Neural crest cell (in vitro differentiated cells): Measurements from ENCODE around the gene HSD3B7. TPM values are rescaled to one million over a fixed set of nuclear protein-coding genes. Genes with fewer than 3 reads are reported as not detected.
A peak's percentile ranks its signal among the peaks of the same experiment; 100 is the strongest.
"Not testable (repeated sequence)": the region's sequence is repeated elsewhere in the genome, so short reads cannot be mapped to it uniquely, and the experiment has no call there.

ENCODE experiments used
- DNase-seq: peaks from one replicate; pipeline ENCODE4 v3.0.0; 2021; ENCODE audit warnings: low read depth, mixed read lengths, low spot score
- H3K27ac Mint-ChIP-seq: one replicate; pipeline ENCODE4 v1.8.0; 2021; ENCODE audit warnings: mild to moderate bottlenecking, mixed read lengths; ENCODE audit not compliant: unreplicated experiment
- H3K27me3 Mint-ChIP-seq: 2 replicates; pipeline ENCODE4 v1.8.0; 2021; ENCODE audit warnings: low read depth, mild to moderate bottlenecking, mixed read lengths
- H3K36me3 Mint-ChIP-seq: 2 replicates; pipeline ENCODE4 v1.8.0; 2021; ENCODE audit warnings: low read depth, mild to moderate bottlenecking, mixed read lengths
- H3K4me1 Mint-ChIP-seq: 2 replicates; pipeline ENCODE4 v1.8.0; 2021; ENCODE audit warnings: mixed read lengths
- H3K4me3 Mint-ChIP-seq: one replicate; pipeline ENCODE4 v1.8.0; 2021; ENCODE audit warnings: mild to moderate bottlenecking, mixed read lengths
- H3K9me3 Mint-ChIP-seq: 2 replicates; pipeline ENCODE4 v1.8.0; 2021; ENCODE audit warnings: mixed read lengths
- total RNA-seq: library from RNA; stranded (reverse); gene quantifications from 2 replicates; pipeline ENCODE4 v1.2.1, GENCODE V29; 2021
- TF ChIP-seq, protein P1 (sequence below): fragments of 200-600 bp; sonication (generic); conservative IDR thresholded peaks from 2 replicates; pipeline ENCODE4 v1.5.0; 2021; ENCODE audit warnings: antibody characterized with exemption, mild to moderate bottlenecking

The HSD3B7 gene
- total RNA-seq, 1 donor from 2014 or later: 1.9 TPM

DNA sequence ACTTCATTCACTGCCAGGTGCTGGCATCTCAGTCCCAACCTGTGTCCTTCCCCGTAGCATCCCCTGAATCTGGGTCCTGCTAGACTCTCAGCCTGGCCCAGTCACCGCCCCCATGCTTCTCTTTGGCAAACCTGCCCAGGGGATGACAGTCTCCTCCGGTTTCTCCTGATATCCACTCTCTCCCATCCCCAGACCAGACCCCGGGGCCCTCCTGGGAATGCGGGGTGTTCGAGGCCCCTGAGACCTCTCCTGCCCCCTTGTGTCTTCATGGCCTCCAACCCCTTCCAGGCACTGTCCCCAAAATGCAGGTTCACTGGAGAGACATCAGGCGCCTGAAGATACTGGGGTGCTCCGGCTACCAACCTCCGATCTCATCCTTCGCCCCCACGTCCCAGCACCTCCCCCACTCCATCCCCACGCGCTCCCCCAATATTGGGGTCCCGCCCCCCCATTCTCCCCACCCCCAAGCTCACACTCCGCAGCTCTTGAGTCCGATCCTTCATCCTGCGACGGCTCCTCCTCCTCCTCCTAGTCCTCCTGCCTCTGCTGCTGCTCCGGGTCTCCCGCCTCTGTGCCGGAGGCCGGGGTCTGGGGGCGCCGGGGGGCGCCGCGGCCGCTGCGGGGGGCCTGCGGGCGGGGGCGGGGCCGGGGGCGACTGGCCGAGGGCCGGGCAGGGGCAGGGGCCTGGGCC, 25.0 kb downstream of the HSD3B7 start:
- Mint-ChIP-seq H3K4me3 (peak overlapping the region; percentile 80), H3K27ac (no peak overlapping the region), H3K4me1 (peaks cover 18% of the 10 kb centered on the region), H3K27me3 (peaks cover 33% of the 10 kb centered on the region), H3K9me3 (no peaks in the 10 kb centered on the region), H3K36me3 (no peaks in the 10 kb centered on the region)
- TF ChIP-seq, protein P1, sequence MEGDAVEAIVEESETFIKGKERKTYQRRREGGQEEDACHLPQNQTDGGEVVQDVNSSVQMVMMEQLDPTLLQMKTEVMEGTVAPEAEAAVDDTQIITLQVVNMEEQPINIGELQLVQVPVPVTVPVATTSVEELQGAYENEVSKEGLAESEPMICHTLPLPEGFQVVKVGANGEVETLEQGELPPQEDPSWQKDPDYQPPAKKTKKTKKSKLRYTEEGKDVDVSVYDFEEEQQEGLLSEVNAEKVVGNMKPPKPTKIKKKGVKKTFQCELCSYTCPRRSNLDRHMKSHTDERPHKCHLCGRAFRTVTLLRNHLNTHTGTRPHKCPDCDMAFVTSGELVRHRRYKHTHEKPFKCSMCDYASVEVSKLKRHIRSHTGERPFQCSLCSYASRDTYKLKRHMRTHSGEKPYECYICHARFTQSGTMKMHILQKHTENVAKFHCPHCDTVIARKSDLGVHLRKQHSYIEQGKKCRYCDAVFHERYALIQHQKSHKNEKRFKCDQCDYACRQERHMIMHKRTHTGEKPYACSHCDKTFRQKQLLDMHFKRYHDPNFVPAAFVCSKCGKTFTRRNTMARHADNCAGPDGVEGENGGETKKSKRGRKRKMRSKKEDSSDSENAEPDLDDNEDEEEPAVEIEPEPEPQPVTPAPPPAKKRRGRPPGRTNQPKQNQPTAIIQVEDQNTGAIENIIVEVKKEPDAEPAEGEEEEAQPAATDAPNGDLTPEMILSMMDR: no peak
- DNase-seq: no peak

DNA sequence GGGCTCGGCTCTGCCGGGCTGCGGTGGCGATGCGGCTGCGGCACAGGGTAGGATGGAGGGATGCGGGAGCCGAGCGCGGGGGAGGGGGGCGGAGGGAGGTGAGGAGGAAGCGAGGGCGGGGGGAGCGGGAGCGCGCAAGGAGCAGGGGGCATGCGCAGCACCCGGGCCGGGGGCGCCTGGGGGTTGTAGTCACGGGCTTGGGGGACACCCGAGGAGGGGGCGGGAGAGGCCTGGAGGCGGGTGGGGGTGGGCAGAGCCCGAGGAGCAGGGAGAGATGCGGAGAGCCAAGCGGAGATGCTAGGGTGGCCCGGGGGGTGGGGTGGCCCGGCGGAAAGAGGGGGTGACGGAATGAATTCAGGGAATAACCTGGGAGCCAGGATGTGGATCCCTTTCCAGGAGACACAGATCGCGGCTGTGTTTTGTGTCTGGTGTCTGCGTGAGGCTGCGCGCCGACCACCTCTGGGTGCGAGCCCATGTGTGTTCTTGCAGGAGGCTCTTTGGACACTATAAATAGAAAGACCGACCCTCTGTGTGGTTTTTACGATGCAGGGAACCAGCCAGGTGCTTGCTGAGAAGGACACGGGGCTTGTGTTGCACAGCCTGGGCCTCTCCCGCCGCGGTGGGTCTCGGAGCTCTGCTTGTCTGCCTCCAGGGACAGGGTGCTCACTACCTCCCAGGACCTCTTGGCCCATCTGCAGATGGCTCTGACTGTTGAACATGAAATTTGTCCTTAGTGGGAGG, 25.7 kb downstream of the HSD3B7 start, which contains the start of gene STX1B:
TSS of gene STX1B (minus strand) at position 54 of the 741 bp plus-strand sequence. CDS start 242 bp downstream, outside the sequence.
- TF ChIP-seq, protein P1: no peak
- peak; percentile 55 for DNase-seq
- H3K4me1 Mint-ChIP-seq: peaks cover 16% of the 10 kb centered on the region
- H3K27me3 Mint-ChIP-seq: peaks cover 37% of the 10 kb centered on the region
- no peaks in the 10 kb centered on the region for H3K36me3 Mint-ChIP-seq
- no peak within 1 kb of the TSS for H3K27ac Mint-ChIP-seq
- H3K9me3 Mint-ChIP-seq: no peaks in the 10 kb centered on the region
- peak within 1 kb of the TSS; percentile 80 for H3K4me3 Mint-ChIP-seq

DNA sequence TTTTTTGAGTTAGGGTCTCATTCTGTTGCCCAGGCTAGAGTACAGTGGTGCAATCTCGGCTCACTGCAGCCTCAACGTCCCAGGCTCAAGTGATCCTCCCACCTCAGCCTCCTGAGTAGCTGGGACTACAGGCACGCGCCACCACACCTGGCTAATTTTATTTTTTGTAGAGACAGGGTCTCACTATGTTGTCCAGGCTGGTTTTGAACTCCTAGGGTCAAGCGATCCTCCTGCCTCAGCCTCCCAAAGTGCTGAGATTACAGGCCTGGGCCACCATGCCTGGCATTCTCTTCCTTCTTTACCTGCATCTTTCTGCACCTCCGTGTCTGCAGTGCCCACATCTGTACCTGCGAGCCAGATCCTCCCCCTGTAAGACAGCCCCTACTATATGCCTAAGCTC, 26.8 kb downstream of the HSD3B7 start:
- Mint-ChIP-seq H3K27me3 (peaks cover 38% of the 10 kb centered on the region), H3K4me3 (peak overlapping the region; percentile 69)
- H3K9me3 Mint-ChIP-seq, H3K4me1 Mint-ChIP-seq, DNase-seq, H3K27ac Mint-ChIP-seq, H3K36me3 Mint-ChIP-seq: not testable (repeated sequence)

DNA sequence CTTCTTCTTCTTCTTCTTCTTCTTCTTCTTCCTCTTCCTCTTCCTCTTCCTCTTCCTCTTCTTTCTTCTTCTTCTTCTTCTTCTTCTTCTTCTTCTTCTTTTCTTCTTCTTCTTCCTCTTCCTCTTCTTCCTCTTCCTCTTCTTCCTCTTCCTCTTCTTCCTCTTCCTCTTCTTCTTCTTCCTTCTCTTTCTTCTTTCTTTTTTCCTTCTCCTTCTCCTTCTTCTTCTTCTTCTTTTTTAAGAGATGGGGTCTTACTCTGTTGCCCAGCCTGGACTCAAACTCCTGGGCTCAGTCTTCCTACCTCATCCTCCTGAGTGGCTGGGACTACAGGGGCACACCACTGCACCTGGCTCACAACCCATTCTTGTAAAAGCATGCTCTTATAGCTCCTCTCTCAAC, 28.3 kb downstream of the HSD3B7 start:
- H3K27me3 Mint-ChIP-seq: peaks cover 38% of the 10 kb centered on the region
- DNase-seq, H3K27ac Mint-ChIP-seq, H3K4me1 Mint-ChIP-seq, H3K9me3 Mint-ChIP-seq, H3K36me3 Mint-ChIP-seq: not testable (repeated sequence)
- H3K4me3 Mint-ChIP-seq: peak overlapping the region; percentile 52

DNA sequence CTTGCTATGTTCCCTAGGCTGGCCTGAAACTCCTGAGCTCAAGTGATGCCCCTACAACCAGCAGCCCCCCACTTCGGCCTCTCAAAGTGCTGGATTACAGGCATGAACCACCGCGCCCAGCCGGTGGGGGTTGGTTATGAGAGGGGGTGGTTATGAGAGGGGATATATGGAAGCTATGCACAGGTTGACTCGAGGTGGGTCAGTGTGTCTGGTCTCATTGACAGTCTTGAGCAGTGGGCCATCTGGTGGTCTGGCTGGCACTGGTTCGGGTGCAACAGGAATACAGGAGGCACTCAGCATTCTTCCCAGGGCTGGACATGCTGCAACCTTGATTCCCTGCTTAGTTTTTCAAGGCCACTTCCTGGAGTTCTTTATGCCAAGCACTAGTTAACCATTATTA, 31.0 kb downstream of the HSD3B7 start:
- H3K9me3 Mint-ChIP-seq: no peaks in the 10 kb centered on the region
- no peak overlapping the region for H3K27ac Mint-ChIP-seq
- TF ChIP-seq, protein P1: no peak
- H3K4me1 Mint-ChIP-seq: peaks cover 5% of the 10 kb centered on the region
- H3K4me3 Mint-ChIP-seq: no peak overlapping the region
- H3K36me3 Mint-ChIP-seq: no peaks in the 10 kb centered on the region
- H3K27me3 Mint-ChIP-seq: peaks cover 32% of the 10 kb centered on the region
- DNase-seq: no peak

DNA sequence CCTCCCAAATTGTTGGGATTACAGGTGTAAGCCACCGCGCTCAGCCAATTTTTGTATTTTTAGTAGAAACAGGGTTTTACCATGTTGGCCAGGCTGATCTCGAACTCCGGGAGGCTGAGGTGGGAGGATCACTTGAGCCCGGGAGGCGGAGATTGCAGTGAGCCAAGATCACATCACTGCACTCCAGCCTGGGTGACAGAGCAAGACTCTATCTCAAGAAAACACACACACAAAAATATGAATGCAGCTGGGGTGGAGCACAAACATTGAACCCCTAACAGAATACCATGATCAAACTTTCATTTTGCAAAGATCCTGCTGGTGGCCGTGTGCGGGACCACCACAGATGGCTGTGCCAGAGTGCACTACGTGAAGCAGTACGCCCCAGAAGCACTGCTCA, 32.7 kb downstream of the HSD3B7 start:
- not testable (repeated sequence) for H3K27ac Mint-ChIP-seq, H3K36me3 Mint-ChIP-seq, H3K4me3 Mint-ChIP-seq, H3K4me1 Mint-ChIP-seq, H3K9me3 Mint-ChIP-seq, DNase-seq
- peaks cover 22% of the 10 kb centered on the region for H3K27me3 Mint-ChIP-seq

DNA sequence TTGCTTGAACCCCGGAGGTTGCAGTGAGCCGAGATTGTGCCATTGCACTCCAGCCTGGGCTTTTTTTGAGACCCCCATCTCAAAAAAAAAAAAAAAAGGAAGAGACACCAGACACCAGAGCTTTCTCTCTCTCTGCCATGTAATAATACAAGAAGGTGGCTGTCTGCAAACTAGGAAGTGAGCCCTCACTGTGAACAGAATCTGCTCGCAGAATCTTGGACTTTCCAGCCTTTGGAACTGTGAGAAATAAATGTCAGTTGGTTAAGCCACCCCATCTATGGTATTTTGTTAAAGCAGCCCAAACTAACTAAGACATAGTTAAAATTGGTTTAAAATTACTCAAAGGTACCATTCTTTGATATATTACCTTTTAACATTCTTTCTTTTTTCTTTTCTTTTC, 35.5 kb downstream of the HSD3B7 start:
- H3K4me3 Mint-ChIP-seq: no peak overlapping the region
- no peaks in the 10 kb centered on the region for H3K36me3 Mint-ChIP-seq
- TF ChIP-seq, protein P1: no peak
- no peak for DNase-seq
- peaks cover 5% of the 10 kb centered on the region for H3K27me3 Mint-ChIP-seq
- H3K9me3 Mint-ChIP-seq: no peaks in the 10 kb centered on the region
- H3K4me1 Mint-ChIP-seq: no peaks in the 10 kb centered on the region
- no peak overlapping the region for H3K27ac Mint-ChIP-seq
